Endothelial cell of umbilical vein (primary cell): ENCODE measurements around the gene HTR6. TPM values are rescaled to one million over a fixed set of nuclear protein-coding genes. Genes with fewer than 3 reads are reported as not detected.

Experiments used
- BruUV-seq: library from RNA; stranded (reverse); fragments of 400-500 nt; replicated peaks from 2 replicates; lab custom pipeline; 2021; lab: Mats Ljungman, UMichigan
- CTCF ChIA-PET: fragments of 300-600, 350-600 bp; sonication (Branson Sonifier 250); formaldehyde crosslinking; loops from one replicate; lab custom pipeline; 2021; ENCODE audit warnings: antibody characterized with exemption, inconsistent platforms; lab: Charles Lee
- POLR2A ChIA-PET: fragments of 300-600, 350-600 bp; sonication (Branson Sonifier 250); formaldehyde crosslinking; loops from one replicate; lab custom pipeline; 2021; ENCODE audit warnings: antibody characterized with exemption, inconsistent platforms; lab: Charles Lee
- DNase-seq: peaks from one replicate; pipeline ENCODE4 v3.0.0-alpha.2; 2011; ENCODE audit warnings: low read depth, low spot score
- FAIRE-seq: peaks from 2 replicates; lab custom pipeline; 2011; peaks lifted over from hg19 to GRCh38; lab: Jason Lieb, UNC
- H2AFZ ChIP-seq: 2 replicates; pipeline ENCODE4 v1.6.0; 2012; ENCODE audit warnings: low read depth, low read length, control low read depth, inconsistent platforms
- H3K27ac ChIP-seq: 2 replicates; pipeline ENCODE4 v1.5.1; 2011; ENCODE audit warnings: low read depth, mild to moderate bottlenecking, control low read depth, low read length, moderate library complexity; ENCODE audit not compliant: insufficient read depth
- H3K27me3 ChIP-seq, 2 experiments: 2 replicates each; pipeline versions ENCODE4 v1.6.0 to v1.6.1; 2011; ENCODE audit warnings: low read length in 2 of 2, mixed read lengths in 1 of 2; ENCODE audit not compliant: control insufficient read depth in 2 of 2, insufficient read depth in 2 of 2
- H3K36me3 ChIP-seq, 2 experiments: 2 replicates in 1 of 2; 3 replicates in 1 of 2; pipeline ENCODE4 v1.5.1; 2011; ENCODE audit warnings: low read length in 2 of 2, mild to moderate bottlenecking in 1 of 2, moderate library complexity in 1 of 2; ENCODE audit not compliant: control insufficient read depth in 2 of 2, insufficient read depth in 2 of 2; ENCODE audit errors: extremely low read depth in 1 of 2
- H3K4me1 ChIP-seq: 3 replicates; pipeline ENCODE4 v1.5.1; 2011; ENCODE audit warnings: mild to moderate bottlenecking, low read length; ENCODE audit not compliant: control insufficient read depth, insufficient read depth; ENCODE audit errors: extremely low read depth
- H3K4me2 ChIP-seq: 2 replicates; pipeline ENCODE4 v1.6.1; 2011; ENCODE audit warnings: low read length, control low read depth, mixed read lengths; ENCODE audit not compliant: insufficient read depth
- H3K4me3 ChIP-seq, 3 experiments: fragments of 200-600 bp in 1 of 3; sonication (generic), shearing (Covaris generic) in 1 of 3; replicated peaks in 1 of 3; 2 replicates each; pipeline ENCODE4 v1.5.1; 2011 to 2016; ENCODE audit warnings: control low read depth in 3 of 3, low read length in 3 of 3, mild to moderate bottlenecking in 2 of 3, inconsistent platforms in 1 of 3, low read depth in 1 of 3, moderate library complexity in 1 of 3; ENCODE audit not compliant: insufficient read depth in 1 of 3
- H3K79me2 ChIP-seq: 2 replicates; pipeline ENCODE4 v1.6.0; 2012; ENCODE audit warnings: low read length, inconsistent platforms; ENCODE audit not compliant: control insufficient read depth, insufficient read depth
- H3K9ac ChIP-seq: replicated peaks from 2 replicates; pipeline ENCODE3; 2011; ENCODE audit warnings: low read length, control low read depth; ENCODE audit not compliant: insufficient read depth; ENCODE audit errors: extremely low read depth
- H3K9me1 ChIP-seq: replicated peaks from 3 replicates; pipeline ENCODE4 v1.6.0; 2011; ENCODE audit warnings: mild to moderate bottlenecking, low read length; ENCODE audit not compliant: control insufficient read depth, insufficient read depth; ENCODE audit errors: extremely low read depth
- H3K9me3 ChIP-seq: replicated peaks from 2 replicates; pipeline ENCODE4 v1.5.1; 2012; ENCODE audit warnings: low read length, inconsistent platforms; ENCODE audit not compliant: control insufficient read depth, insufficient read depth
- H4K20me1 ChIP-seq: replicated peaks from 2 replicates; pipeline ENCODE3; 2011; ENCODE audit warnings: mild to moderate bottlenecking, low read length; ENCODE audit not compliant: control insufficient read depth, insufficient read depth; ENCODE audit errors: extremely low read depth
- CTCF ChIP-seq, 2 donors: IDR thresholded peaks; 1 replicate in 1 of 2; 2 replicates in 1 of 2; pipeline ENCODE4 v1.5.1; 2011; ENCODE audit warnings: low read length in 2 of 2, mild to moderate bottlenecking in 2 of 2, moderate library complexity in 2 of 2, control low read depth in 1 of 2, inconsistent platforms in 1 of 2, low read depth in 1 of 2; ENCODE audit not compliant: insufficient read depth in 1 of 2; ENCODE audit errors: extremely low read depth in 1 of 2
- EZH2 ChIP-seq: IDR thresholded peaks from 2 replicates; pipeline ENCODE4 v1.6.1; 2012; ENCODE audit warnings: borderline replicate concordance, low read depth, mild to moderate bottlenecking, moderate library complexity, low read length, inconsistent platforms; ENCODE audit not compliant: severe bottlenecking
- FOS ChIP-seq: IDR thresholded peaks from 2 replicates; pipeline ENCODE4 v1.6.1; 2011; ENCODE audit warnings: mild to moderate bottlenecking, low read length, moderate library complexity, borderline replicate concordance; ENCODE audit not compliant: insufficient read depth
- GATA2 ChIP-seq: IDR thresholded peaks from 2 replicates; pipeline ENCODE4 v1.7.0; 2011; ENCODE audit warnings: low read depth, mild to moderate bottlenecking, moderate library complexity, mixed read lengths, low read length; ENCODE audit not compliant: insufficient read length, insufficient read depth
- JUN ChIP-seq: IDR thresholded peaks from 2 replicates; pipeline ENCODE4 v1.6.1; 2011; ENCODE audit warnings: borderline replicate concordance, low read depth; ENCODE audit not compliant: insufficient read length, insufficient read depth
- MAX ChIP-seq: IDR thresholded peaks from 2 replicates; pipeline ENCODE4 v1.6.1; 2011; ENCODE audit not compliant: insufficient read depth, insufficient read length
- MYC ChIP-seq: IDR thresholded peaks from one replicate; pipeline ENCODE4 v1.6.1; 2011; ENCODE audit warnings: mild to moderate bottlenecking, low read depth, low read length
- POLR2A ChIP-seq: IDR thresholded peaks from 2 replicates; pipeline ENCODE4 v1.6.1; 2012; ENCODE audit warnings: low read depth, mild to moderate bottlenecking, control low read depth, low read length
- POLR2AphosphoS5 ChIP-seq: IDR thresholded peaks from 2 replicates; pipeline ENCODE4 v1.6.1; 2012; ENCODE audit warnings: low read depth, mild to moderate bottlenecking, control low read depth, low read length, moderate library complexity; ENCODE audit not compliant: insufficient read depth
- dilution Hi-C: fragments of 300-500 bp; cut with MboI; formaldehyde crosslinking; loops from one replicate; pipeline ENCODE4 v1.15.0; 2019; ENCODE audit warnings: low sequenced_read_pairs; ENCODE audit not compliant: extremely low pct_ligation_motif_present
- intact Hi-C: fragments of 100-400 bp; cut with micrococcal nuclease; formaldehyde crosslinking; loops from one replicate; pipeline ENCODE4 v1.10.0; 2022
- polyA plus RNA-seq, 4 experiments: library from polyadenylated mRNA; depleted of rRNA in 3 of 4; stranded (reverse) in 3 of 4; unstranded in 1 of 4; fragments of >200 nt; gene quantifications; 2 replicates each; pipeline versions ENCODE4 v1.2.1 to v1.2.3, GENCODE V29; 2011 to 2012; ENCODE audit warnings: missing spikeins in 1 of 4
- total RNA-seq: library from RNA; stranded (reverse); gene quantifications from 2 replicates; pipeline ENCODE4 v1.2.3, GENCODE V29; 2021

HTR6 gene
- total and polyA plus RNA-seq, 2 donors (not counting 3 experiments of a cell fraction or from before 2014, with no cell fraction given) = not detected

- Histone ChIP-seq H3K4me2 (no peak overlapping the region), H3K79me2 (no peaks in the 10 kb centered on the region), H4K20me1 (no peaks in the 10 kb centered on the region), H3K9me3 (no peaks in the 10 kb centered on the region), H3K36me3 (no peaks in the 10 kb centered on the region), H3K27ac (no peak overlapping the region), H3K4me1 (no peaks in the 10 kb centered on the region), H2AFZ (no peak overlapping the region), H3K9me1 (no peaks in the 10 kb centered on the region), H3K9ac (no peak overlapping the region), H3K27me3 (no peaks in the 10 kb centered on the region), H3K4me3 (no peak overlapping the region)
- BruUV-seq = no TSS peak
- intact Hi-C loops (no loop called here), dilution Hi-C loops (no loop called here)
- FAIRE-seq = no peak
- POLR2A ChIA-PET = no interaction called here
- no peak for TF ChIP-seq MYC
- TF ChIP-seq CTCF (IDR thresholded peaks at IDR 0.05; ENCODE audit: extremely low read depth in 1 of 2, insufficient read depth in 1 of 2, low read depth in 1 of 2, low read length in 2 of 2) = no peak
- TF ChIP-seq MAX = no peak
- TF ChIP-seq EZH2 = no peak
- TF ChIP-seq POLR2A = no peak
- no peak for TF ChIP-seq FOS
- no peak for TF ChIP-seq POLR2AphosphoS5
- TF ChIP-seq JUN = no peak
- TF ChIP-seq GATA2 = no peak
- DNase-seq = no peak
- CTCF ChIA-PET = no interaction called here
Measured at GRCh38 chr1:19679691-19680090, 15.0 kb downstream of the HTR6 start.
